Body of pancreas (tissue), 4 donors: ENCODE results near the gene GRIN2C. TPM values are rescaled to one million over a fixed set of nuclear protein-coding genes. Genes with fewer than 3 reads are reported as not detected.

ENCODE experiments used
- ATAC-seq: fragments of 150-250 bp; one replicate; pipeline ENCODE4 v1.9.1; 2016
- DNase-seq, 4 donors: peaks; one replicate each; pipeline ENCODE4 v3.0.0-alpha.2; 2019
- H3K27ac ChIP-seq, 4 donors: fragments of 200-600 bp; sonication (generic); 1 replicate in 3 of 4; 2 replicates in 1 of 4; pipeline versions ENCODE4 v1.5.1 to v1.6.1; 2016 to 2019; ENCODE audit warnings: mild to moderate bottlenecking in 1 of 4, mixed read lengths in 1 of 4, moderate library complexity in 1 of 4
- H3K27me3 ChIP-seq, 2 donors: fragments of 200-600 bp; sonication (generic); one replicate each; pipeline ENCODE4 v1.6.0; 2016; ENCODE audit warnings: mild to moderate bottlenecking in 1 of 2
- H3K36me3 ChIP-seq, 2 donors: fragments of 200-600 bp; sonication (generic); replicated peaks in 1 of 2; 2 replicates each; pipeline ENCODE4 v1.5.1; 2016; ENCODE audit warnings: low read depth in 2 of 2; ENCODE audit not compliant: insufficient read depth in 1 of 2
- H3K4me1 ChIP-seq: fragments of 200-600 bp; sonication (generic); one replicate; pipeline ENCODE4 v1.6.0; 2016
- H3K4me3 ChIP-seq, 2 donors: fragments of 200-600 bp; sonication (generic); 1 replicate in 1 of 2; 2 replicates in 1 of 2; pipeline ENCODE4 v1.5.1; 2016 to 2019
- H3K9me3 ChIP-seq, 3 donors: fragments of 200-600 bp; sonication (generic); 1 replicate in 2 of 3; 2 replicates in 1 of 3; pipeline ENCODE4 v1.5.1; 2016
- CTCF ChIP-seq, 7 experiments: fragments of 450-650 bp in 4 of 7; fragments of 200-600 bp in 3 of 7; sonication (generic) in 3 of 7; IDR thresholded peaks; one replicate each; pipeline ENCODE4 v1.5.1; 2016 to 2019; ENCODE audit warnings: antibody characterized with exemption in 7 of 7
- POLR2A ChIP-seq, 3 donors: fragments of 450-650 bp; IDR thresholded peaks; one replicate each; pipeline ENCODE4 v1.6.1; 2016; ENCODE audit warnings: antibody characterized with exemption in 3 of 3, mild to moderate bottlenecking in 2 of 3
- WGBS, 2 donors: methylation state at CpG; one replicate each; pipeline ENCODE4 v1.1.5; 2017; 5-methylcytosine and 5-hydroxymethylcytosine counted together
- intact Hi-C: fragments of 100-400 bp; cut with DNase I; formaldehyde crosslinking; loops from one replicate; pipeline ENCODE4 v1.15.1; 2023
- total RNA-seq, 2 donors: library from RNA; depleted of rRNA; stranded (reverse); fragments of >200 nt; gene quantifications; one replicate each; pipeline ENCODE4 v1.1.0, GENCODE V29; 2016

GRIN2C gene
- total RNA-seq, 2 donors from 2014 or later = not detected

- ATAC-seq (no peak), DNase-seq (peak in 1 of 4 donors; percentile 51)
- WGBS, 2 donors = 62 to 64% methylated on average over 7 to 13 of the region's 13 CpGs
- H3K36me3 ChIP-seq = peaks cover 0 to under 1% of the 10 kb centered on the region in 2 donors
- TF ChIP-seq CTCF (IDR thresholded peaks at IDR 0.05) (no peak), POLR2A (IDR thresholded peaks at IDR 0.05) (no peak)
- intact Hi-C loops = no loop called here
- H3K27ac ChIP-seq = peak overlapping the region in 1 of 4 donors; percentile 12
- H3K4me3 ChIP-seq = no peak overlapping the region
- no peaks in the 10 kb centered on the region for H3K9me3 ChIP-seq
- H3K4me1 ChIP-seq = peaks cover 9% of the 10 kb centered on the region
- H3K27me3 ChIP-seq = no peaks in the 10 kb centered on the region
Observed at GRCh38 chr17:74840989-74841666, 18.6 kb downstream of the GRIN2C start.

GRCh38 chr17:74839990-74840852 is 19.5 kb downstream of the GRIN2C start:
- TF ChIP-seq POLR2A (IDR thresholded peaks at IDR 0.05) = no peak
- TF ChIP-seq CTCF (IDR thresholded peaks at IDR 0.05) = no peak
- intact Hi-C loops = no loop called here
- no peaks in the 10 kb centered on the region for H3K27me3 ChIP-seq
- WGBS, 2 donors = 57 to 74% methylated on average over 5 to 7 of the region's 7 CpGs
- H3K4me3 ChIP-seq = no peak overlapping the region
- H3K36me3 ChIP-seq = peaks cover 0 to 2% of the 10 kb centered on the region in 2 donors
- H3K4me1 ChIP-seq = peaks cover 9% of the 10 kb centered on the region
- H3K27ac ChIP-seq = no peak overlapping the region
- DNase-seq (no peak), ATAC-seq (no peak)
- H3K9me3 ChIP-seq = no peaks in the 10 kb centered on the region

GRCh38 chr17:74838274-74838673 is 21.4 kb downstream of the GRIN2C start:
- DNase-seq (no peak), ATAC-seq (no peak)
- no peaks in the 10 kb centered on the region for H3K9me3 ChIP-seq
- WGBS, 2 donors = 81 to 85% methylated on average over 8 to 9 of the region's 9 CpGs
- no peak overlapping the region for H3K27ac ChIP-seq
- H3K4me1 ChIP-seq = peaks cover 9% of the 10 kb centered on the region
- intact Hi-C loops = no loop called here
- TF ChIP-seq POLR2A (IDR thresholded peaks at IDR 0.05) (no peak), CTCF (IDR thresholded peaks at IDR 0.05) (no peak)
- peaks cover 0 to 2% of the 10 kb centered on the region in 2 donors for H3K36me3 ChIP-seq
- H3K4me3 ChIP-seq = no peak overlapping the region
- H3K27me3 ChIP-seq = no peaks in the 10 kb centered on the region

GRCh38 chr17:74836691-74837467 is 22.8 kb downstream of the GRIN2C start:
- Histone ChIP-seq H3K27me3 (no peaks in the 10 kb centered on the region), H3K4me1 (peaks cover 1% of the 10 kb centered on the region)

More at GRCh38 chr17:74836691-74837467, 22.8 kb downstream of the GRIN2C start:
- no peak for TF ChIP-seq CTCF (IDR thresholded peaks at IDR 0.05)
- TF ChIP-seq POLR2A (IDR thresholded peaks at IDR 0.05) = no peak
- WGBS, 2 donors = 95% methylated on average over 11 to 19 of the region's 19 CpGs
- no peak overlapping the region for H3K27ac ChIP-seq
- intact Hi-C loops = no loop called here
- no peak for ATAC-seq
- H3K36me3 ChIP-seq = peaks cover 0 to 2% of the 10 kb centered on the region in 2 donors
- H3K4me3 ChIP-seq = no peak overlapping the region
- no peak for DNase-seq
- no peaks in the 10 kb centered on the region for H3K9me3 ChIP-seq
